ENCODE results near the gene MAGEA1.
"Not testable (repeated sequence)": the region's sequence is repeated elsewhere in the genome, so short reads cannot be mapped to it uniquely, and the experiment has no call there.

DNA sequence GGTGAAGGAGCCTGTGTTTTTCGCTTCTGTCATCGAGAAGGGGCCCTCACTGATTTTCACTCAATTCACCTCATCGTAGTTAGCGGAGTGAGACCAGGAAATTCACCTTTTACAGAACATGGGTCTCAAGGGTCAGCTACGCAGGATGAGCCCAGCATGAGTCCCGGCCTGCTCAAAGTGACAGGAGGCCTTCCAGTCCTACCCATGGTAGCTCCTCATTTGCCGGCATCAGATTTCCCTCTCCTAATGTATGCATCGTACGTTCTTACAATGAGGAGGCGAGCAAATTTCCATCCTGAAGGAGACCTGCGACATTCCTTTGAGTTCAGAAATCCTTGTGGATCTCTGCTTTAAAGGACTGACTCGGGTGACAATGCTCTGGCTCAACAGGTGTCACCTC is 46.2 kb upstream of the MAGEA1 start:
- TF ChIP-seq, protein P1, sequence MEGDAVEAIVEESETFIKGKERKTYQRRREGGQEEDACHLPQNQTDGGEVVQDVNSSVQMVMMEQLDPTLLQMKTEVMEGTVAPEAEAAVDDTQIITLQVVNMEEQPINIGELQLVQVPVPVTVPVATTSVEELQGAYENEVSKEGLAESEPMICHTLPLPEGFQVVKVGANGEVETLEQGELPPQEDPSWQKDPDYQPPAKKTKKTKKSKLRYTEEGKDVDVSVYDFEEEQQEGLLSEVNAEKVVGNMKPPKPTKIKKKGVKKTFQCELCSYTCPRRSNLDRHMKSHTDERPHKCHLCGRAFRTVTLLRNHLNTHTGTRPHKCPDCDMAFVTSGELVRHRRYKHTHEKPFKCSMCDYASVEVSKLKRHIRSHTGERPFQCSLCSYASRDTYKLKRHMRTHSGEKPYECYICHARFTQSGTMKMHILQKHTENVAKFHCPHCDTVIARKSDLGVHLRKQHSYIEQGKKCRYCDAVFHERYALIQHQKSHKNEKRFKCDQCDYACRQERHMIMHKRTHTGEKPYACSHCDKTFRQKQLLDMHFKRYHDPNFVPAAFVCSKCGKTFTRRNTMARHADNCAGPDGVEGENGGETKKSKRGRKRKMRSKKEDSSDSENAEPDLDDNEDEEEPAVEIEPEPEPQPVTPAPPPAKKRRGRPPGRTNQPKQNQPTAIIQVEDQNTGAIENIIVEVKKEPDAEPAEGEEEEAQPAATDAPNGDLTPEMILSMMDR (conservative IDR thresholded peaks at IDR 0.05; ENCODE audit: low read length): not testable (repeated sequence)
- not testable (repeated sequence) for TF ChIP-seq EZH2phosphoT487 (IDR thresholded peaks at IDR 0.05; ENCODE audit: borderline replicate concordance)
